SK-N-MC (cell line): Measurements from ENCODE around the gene KCNK17.

ENCODE experiments used
- EZH2 ChIP-seq: fragments of 200-600 bp; sonication (generic); IDR thresholded peaks from one replicate; pipeline ENCODE4 v1.6.1; 2017; ENCODE audit warnings: antibody characterized with exemption
- POLR2AphosphoS5 ChIP-seq: IDR thresholded peaks from 2 replicates; pipeline ENCODE4 v1.6.1; 2012; ENCODE audit warnings: mild to moderate bottlenecking, low read depth, low read length, borderline replicate concordance

- TF ChIP-seq POLR2AphosphoS5 (no peak), EZH2 (no peak)
These were observed 25.1 kb upstream of the KCNK17 start for GRCh38 chr6:39339096-39339867.
